CD14-positive monocyte (primary cell): ENCODE results near the gene ROBO1. TPM values are rescaled to one million over a fixed set of nuclear protein-coding genes. Genes with fewer than 3 reads are reported as not detected.

Source experiments
- DNase-seq, 3 donors: peaks; one replicate each; pipeline ENCODE4 v3.0.0-alpha.2; 2011 to 2022
- H2AFZ ChIP-seq: 2 replicates; pipeline ENCODE4 v1.6.0; 2012; ENCODE audit warnings: mild to moderate bottlenecking, low read depth, low read length, inconsistent platforms; ENCODE audit not compliant: insufficient read depth, poor library complexity, severe bottlenecking
- H3K27ac ChIP-seq, 2 donors: 1 replicate in 1 of 2; 2 replicates in 1 of 2; pipeline ENCODE4 v1.5.1; 2012 to 2013; ENCODE audit warnings: low read length in 2 of 2, control low read depth in 1 of 2, inconsistent platforms in 1 of 2, low read depth in 1 of 2, mild to moderate bottlenecking in 1 of 2
- H3K27me3 ChIP-seq, 2 donors: one replicate each; pipeline versions ENCODE4 v1.6.0 to v1.6.1; 2011 to 2013; ENCODE audit warnings: low read length in 2 of 2; ENCODE audit not compliant: control insufficient read depth in 2 of 2, insufficient read depth in 2 of 2
- H3K36me3 ChIP-seq, 2 donors: replicated peaks in 1 of 2; 1 replicate in 1 of 2; 2 replicates in 1 of 2; pipeline versions ENCODE4 v1.5.1 to v1.6.1; 2012 to 2013; ENCODE audit warnings: low read length in 2 of 2, control low read depth in 1 of 2, inconsistent platforms in 1 of 2, mild to moderate bottlenecking in 1 of 2; ENCODE audit not compliant: insufficient read depth in 2 of 2, control insufficient read depth in 1 of 2
- H3K4me1 ChIP-seq, 2 donors: 1 replicate in 1 of 2; 2 replicates in 1 of 2; pipeline versions ENCODE4 v1.5.1 to v1.6.1; 2012 to 2013; ENCODE audit warnings: low read length in 2 of 2, control low read depth in 1 of 2, inconsistent platforms in 1 of 2, mild to moderate bottlenecking in 1 of 2, moderate library complexity in 1 of 2; ENCODE audit not compliant: insufficient read depth in 2 of 2, control insufficient read depth in 1 of 2
- H3K4me2 ChIP-seq: replicated peaks from 2 replicates; pipeline ENCODE3; 2012; ENCODE audit warnings: low read length, moderate library complexity, mild to moderate bottlenecking; ENCODE audit not compliant: poor library complexity, severe bottlenecking; ENCODE audit errors: extremely low read depth
- H3K4me3 ChIP-seq, 3 experiments: fragments of 200-600 bp in 1 of 3; sonication (generic) in 1 of 3; replicated peaks in 1 of 3; 1 replicate in 2 of 3; 2 replicates in 1 of 3; pipeline ENCODE4 v1.5.1; 2011 to 2013; ENCODE audit warnings: low read length in 3 of 3, mild to moderate bottlenecking in 3 of 3, control low read depth in 2 of 3, low read depth in 2 of 3, inconsistent platforms in 1 of 3, moderate library complexity in 1 of 3
- H3K79me2 ChIP-seq: 2 replicates; pipeline ENCODE4 v1.6.0; 2012; ENCODE audit warnings: mild to moderate bottlenecking, control low read depth, inconsistent platforms, low read length, moderate library complexity; ENCODE audit not compliant: insufficient read depth
- H3K9ac ChIP-seq: 2 replicates; pipeline ENCODE4 v1.6.0; 2017; ENCODE audit warnings: low read length, mild to moderate bottlenecking; ENCODE audit not compliant: insufficient read depth, poor library complexity, severe bottlenecking
- H3K9me3 ChIP-seq, 2 donors: replicated peaks in 1 of 2; 1 replicate in 1 of 2; 2 replicates in 1 of 2; pipeline versions ENCODE4 v1.5.1 to v1.6.1; 2012 to 2013; ENCODE audit warnings: low read length in 2 of 2, control low read depth in 1 of 2; ENCODE audit not compliant: control insufficient read depth in 1 of 2, insufficient read depth in 1 of 2
- H4K20me1 ChIP-seq: 2 replicates; pipeline ENCODE4 v1.6.0; 2012; ENCODE audit warnings: mild to moderate bottlenecking, low read length, control low read depth, moderate library complexity; ENCODE audit not compliant: insufficient read depth
- H3K27ac Mint-ChIP-seq, 7 donors: one replicate each; pipeline ENCODE4 v1.8.0; 2020; ENCODE audit warnings: mild to moderate bottlenecking in 7 of 7, mixed read lengths in 7 of 7, moderate library complexity in 6 of 7, inconsistent platforms in 2 of 7
- H3K27me3 Mint-ChIP-seq, 3 donors: one replicate each; pipeline ENCODE4 v1.8.0; 2021 to 2022; ENCODE audit warnings: low read depth in 3 of 3, mild to moderate bottlenecking in 3 of 3, mixed read lengths in 3 of 3, moderate library complexity in 3 of 3, inconsistent platforms in 1 of 3
- H3K36me3 Mint-ChIP-seq, 2 donors: one replicate each; pipeline ENCODE4 v1.8.0; 2020; ENCODE audit warnings: mixed read lengths in 2 of 2, inconsistent platforms in 1 of 2, mild to moderate bottlenecking in 1 of 2
- H3K4me1 Mint-ChIP-seq: one replicate; pipeline ENCODE4 v1.8.0; 2020; ENCODE audit warnings: mild to moderate bottlenecking, mixed read lengths
- H3K4me3 Mint-ChIP-seq, 2 donors: one replicate each; pipeline ENCODE4 v1.8.0; 2020; ENCODE audit warnings: mild to moderate bottlenecking in 2 of 2, mixed read lengths in 2 of 2, moderate library complexity in 1 of 2
- H3K9me3 Mint-ChIP-seq, 7 donors: one replicate each; pipeline ENCODE4 v1.8.0; 2020 to 2022; ENCODE audit warnings: mixed read lengths in 7 of 7, mild to moderate bottlenecking in 6 of 7, moderate library complexity in 6 of 7, inconsistent platforms in 2 of 7
- WGBS: methylation state at CpG from one replicate; pipeline ENCODE4 v1.1.5; 2013; ENCODE audit warnings: missing lambda C conversion rate; ENCODE audit not compliant: insufficient coverage; 5-methylcytosine and 5-hydroxymethylcytosine counted together
- intact Hi-C, 2 donors: fragments of 100-400 bp; cut with micrococcal nuclease; formaldehyde crosslinking; loops; one replicate each; pipeline versions ENCODE4 v1.15.0 to v1.15.1; 2023
- polyA plus RNA-seq, 3 donors: library from polyadenylated mRNA; depleted of rRNA in 1 of 3; unstranded in 2 of 3; stranded (reverse) in 1 of 3; fragments of 300-500 nt in 2 of 3; fragments of >200 nt in 1 of 3; fragmentation: Illumina TruSeq in 2 of 3; gene quantifications; 1 replicate in 2 of 3; 2 replicates in 1 of 3; pipeline ENCODE4 v1.2.3, GENCODE V29; 2012 to 2021
- TF ChIP-seq, protein P1 (sequence below): fragments of 200-600 bp; IDR thresholded peaks from one replicate; pipeline ENCODE4 v1.8.0; 2022; ENCODE audit warnings: antibody characterized with exemption, mild to moderate bottlenecking

The ROBO1 gene
- polyA plus RNA-seq, 3 donors, result 0.09 to 0.10 TPM; not detected in 1

DNA sequence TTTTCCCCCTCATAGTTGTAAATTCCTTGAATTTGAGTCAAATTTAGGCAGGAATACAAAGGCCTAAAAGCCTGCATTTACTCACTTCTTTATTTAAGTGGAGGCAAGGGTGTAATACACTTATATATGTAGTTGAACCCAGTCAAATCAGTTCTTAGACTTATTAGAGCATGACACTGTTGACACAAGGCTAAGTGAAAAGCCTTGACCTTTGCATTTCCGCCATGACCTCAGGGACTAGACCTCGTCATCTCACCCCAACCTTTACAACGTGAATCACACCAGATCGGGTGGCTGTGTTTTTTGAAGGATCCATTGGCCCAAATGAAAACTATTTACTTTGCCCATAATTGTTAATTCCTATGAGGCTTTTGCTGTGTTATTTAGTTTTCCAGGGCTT, 774.4 kb downstream of the ROBO1 start:
- no peaks in the 10 kb centered on the region for H3K36me3 Mint-ChIP-seq
- no peaks in the 10 kb centered on the region for H3K27me3 ChIP-seq
- no peaks in the 10 kb centered on the region for H4K20me1 ChIP-seq
- H3K9me3 Mint-ChIP-seq, result no peaks in the 10 kb centered on the region
- no peak overlapping the region for H3K4me3 Mint-ChIP-seq
- no peak overlapping the region for H3K9ac ChIP-seq
- H3K4me1 Mint-ChIP-seq, result no peaks in the 10 kb centered on the region
- H2AFZ ChIP-seq, result no peak overlapping the region
- no peak overlapping the region for H3K27ac Mint-ChIP-seq
- TF ChIP-seq, protein P1, sequence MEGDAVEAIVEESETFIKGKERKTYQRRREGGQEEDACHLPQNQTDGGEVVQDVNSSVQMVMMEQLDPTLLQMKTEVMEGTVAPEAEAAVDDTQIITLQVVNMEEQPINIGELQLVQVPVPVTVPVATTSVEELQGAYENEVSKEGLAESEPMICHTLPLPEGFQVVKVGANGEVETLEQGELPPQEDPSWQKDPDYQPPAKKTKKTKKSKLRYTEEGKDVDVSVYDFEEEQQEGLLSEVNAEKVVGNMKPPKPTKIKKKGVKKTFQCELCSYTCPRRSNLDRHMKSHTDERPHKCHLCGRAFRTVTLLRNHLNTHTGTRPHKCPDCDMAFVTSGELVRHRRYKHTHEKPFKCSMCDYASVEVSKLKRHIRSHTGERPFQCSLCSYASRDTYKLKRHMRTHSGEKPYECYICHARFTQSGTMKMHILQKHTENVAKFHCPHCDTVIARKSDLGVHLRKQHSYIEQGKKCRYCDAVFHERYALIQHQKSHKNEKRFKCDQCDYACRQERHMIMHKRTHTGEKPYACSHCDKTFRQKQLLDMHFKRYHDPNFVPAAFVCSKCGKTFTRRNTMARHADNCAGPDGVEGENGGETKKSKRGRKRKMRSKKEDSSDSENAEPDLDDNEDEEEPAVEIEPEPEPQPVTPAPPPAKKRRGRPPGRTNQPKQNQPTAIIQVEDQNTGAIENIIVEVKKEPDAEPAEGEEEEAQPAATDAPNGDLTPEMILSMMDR, result no peak
- intact Hi-C loops, result no loop called here
- no peak overlapping the region for H3K4me2 ChIP-seq
- no peaks in the 10 kb centered on the region for H3K36me3 ChIP-seq
- no peaks in the 10 kb centered on the region for H3K4me1 ChIP-seq
- no peak overlapping the region for H3K27ac ChIP-seq
- H3K9me3 ChIP-seq, result no peaks in the 10 kb centered on the region
- no peaks in the 10 kb centered on the region for H3K27me3 Mint-ChIP-seq
- no peak overlapping the region for H3K4me3 ChIP-seq
- no peak for DNase-seq
- no CpG with 5 or more reads among the region's 4 CpGs for WGBS
- H3K79me2 ChIP-seq, result no peaks in the 10 kb centered on the region

DNA sequence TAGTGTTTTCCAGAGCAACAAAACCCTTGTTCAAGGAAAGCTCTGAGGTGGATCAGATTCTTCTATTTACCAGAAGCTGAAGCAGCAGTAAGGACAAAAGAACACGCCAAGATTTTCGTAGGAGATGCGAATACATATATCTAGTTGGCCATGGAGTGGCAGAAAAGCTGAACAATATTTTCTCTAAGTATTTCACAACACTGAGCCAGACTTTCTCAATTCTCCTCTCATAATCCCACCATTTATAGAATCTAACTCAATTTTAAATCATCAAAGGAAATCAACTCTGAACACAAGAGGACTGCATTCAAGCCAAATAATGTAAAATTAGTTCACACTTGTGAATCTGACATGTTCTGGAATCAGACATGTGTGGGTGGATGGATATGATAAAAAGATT, 775.0 kb downstream of the ROBO1 start:
- no peaks in the 10 kb centered on the region for H3K9me3 ChIP-seq
- no peaks in the 10 kb centered on the region for H3K27me3 ChIP-seq
- H3K4me2 ChIP-seq, result no peak overlapping the region
- no peak overlapping the region for H3K27ac ChIP-seq
- H4K20me1 ChIP-seq, result no peaks in the 10 kb centered on the region
- no peaks in the 10 kb centered on the region for H3K4me1 Mint-ChIP-seq
- intact Hi-C loops, result no loop called here
- TF ChIP-seq, protein P1, result no peak
- no peaks in the 10 kb centered on the region for H3K36me3 Mint-ChIP-seq
- no CpG with 5 or more reads among the region's 3 CpGs for WGBS
- H3K79me2 ChIP-seq, result no peaks in the 10 kb centered on the region
- H3K27ac Mint-ChIP-seq, result no peak overlapping the region
- H3K4me1 ChIP-seq, result no peaks in the 10 kb centered on the region
- H3K9ac ChIP-seq, result no peak overlapping the region
- no peak overlapping the region for H3K4me3 Mint-ChIP-seq
- no peaks in the 10 kb centered on the region for H3K27me3 Mint-ChIP-seq
- no peak for DNase-seq
- H3K4me3 ChIP-seq, result no peak overlapping the region
- H2AFZ ChIP-seq, result no peak overlapping the region
- H3K9me3 Mint-ChIP-seq, result no peaks in the 10 kb centered on the region
- H3K36me3 ChIP-seq, result no peaks in the 10 kb centered on the region
